Measurements from ENCODE around the gene GPATCH8. TPM values are rescaled to one million over a fixed set of nuclear protein-coding genes. Genes with fewer than 3 reads are reported as not detected.
"Not testable (repeated sequence)": the region's sequence is repeated elsewhere in the genome, so short reads cannot be mapped to it uniquely, and the experiment has no call there.

The GPATCH8 gene
- total RNA-seq, 1 experiment from 2014 or later, result 23.2 TPM

DNA sequence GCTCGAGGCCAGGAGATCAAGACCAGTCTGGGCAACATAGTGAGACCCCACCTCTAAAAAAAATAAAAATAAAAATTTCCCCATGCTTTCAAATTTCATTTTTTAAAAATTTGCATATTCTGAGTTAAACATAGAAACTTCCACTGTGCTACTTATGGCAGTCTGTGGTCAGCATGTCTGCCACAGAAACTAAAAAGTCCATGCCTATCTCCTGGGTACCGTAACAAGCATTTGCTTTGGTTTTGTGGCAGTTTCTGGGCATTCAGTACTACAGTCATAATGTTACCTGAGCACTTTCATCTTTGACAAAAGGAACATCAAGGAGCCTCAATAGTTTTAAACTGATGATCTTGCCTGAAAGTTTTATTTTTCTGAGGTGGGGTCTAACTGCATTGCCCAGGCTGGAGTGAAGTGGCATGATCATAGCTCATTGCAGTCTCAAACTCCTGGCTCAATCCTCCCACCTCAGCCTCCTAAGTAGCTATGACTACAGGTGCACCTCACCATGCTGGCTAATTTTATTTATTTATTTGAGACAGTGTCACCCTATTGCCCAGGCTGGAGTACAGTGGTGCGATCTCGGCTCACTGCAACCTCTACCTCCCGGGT, 100.5 kb downstream of the GPATCH8 start:
- no peak overlapping the region for H3K4me3 ChIP-seq (ENCODE audit: low read length)
- H2AFZ ChIP-seq (ENCODE audit: low read length), result no peak overlapping the region
- H4K20me1 ChIP-seq (ENCODE audit: insufficient read depth, low read depth, low read length), result no peaks in the 10 kb centered on the region
- no peaks in the 10 kb centered on the region for H3K9me2 ChIP-seq (replicated peaks; ENCODE audit: insufficient read depth, low read length)
- no peaks in the 10 kb centered on the region for H3K27me3 ChIP-seq (ENCODE audit: low read length)
- no peak overlapping the region for H3K9ac ChIP-seq (ENCODE audit: low read length)
- no peaks in the 10 kb centered on the region for H3K9me3 ChIP-seq (ENCODE audit: low read length)
- peaks cover 4% of the 10 kb centered on the region for H3K4me1 ChIP-seq (ENCODE audit: low read length)
- no peak overlapping the region for H3K4me2 ChIP-seq (ENCODE audit: low read depth, low read length, poor library complexity, severe bottlenecking)
- H3K36me3 ChIP-seq (ENCODE audit: insufficient read depth, low read length), result peaks cover 19% of the 10 kb centered on the region; the same call in 1 of the 2 replicates
- DNase-seq, result no peak
- H3K27ac ChIP-seq (ENCODE audit: low read length), result no peak overlapping the region
- no peaks in the 10 kb centered on the region for H3K79me2 ChIP-seq (ENCODE audit: low read length)

DNA sequence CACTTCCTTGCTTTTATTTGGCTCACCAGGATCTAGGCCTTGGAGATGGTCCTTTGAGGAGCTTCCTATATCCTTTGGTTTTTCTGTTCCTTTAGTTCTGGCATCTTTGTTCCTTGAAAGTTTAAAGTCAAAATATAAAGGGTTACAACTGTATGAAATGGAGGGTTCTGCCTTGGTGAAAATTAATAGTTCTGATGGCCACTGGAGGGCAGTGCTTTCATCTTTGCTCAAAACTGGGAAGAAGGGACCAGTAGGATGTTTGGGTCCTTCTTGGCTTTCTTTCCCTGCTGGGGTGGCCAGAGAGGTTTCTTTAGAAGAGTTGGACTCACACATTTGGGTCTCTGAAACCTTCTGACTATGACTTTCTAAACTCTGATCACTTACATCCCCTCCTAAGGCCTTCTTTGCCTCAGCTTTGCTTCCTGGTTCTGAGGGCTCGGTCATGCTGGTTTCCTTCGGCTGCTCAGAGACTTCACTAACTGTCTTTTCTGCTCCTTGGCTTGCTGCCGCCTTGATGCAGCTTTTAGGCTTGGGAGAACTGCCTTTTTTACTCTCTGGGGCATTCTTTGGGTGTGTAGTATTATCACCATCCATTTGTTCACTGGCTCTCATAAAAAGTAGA, 102.9 kb downstream of the GPATCH8 start:
- no peak overlapping the region for H3K27ac ChIP-seq (ENCODE audit: low read length)
- H3K4me2 ChIP-seq (ENCODE audit: low read depth, low read length, poor library complexity, severe bottlenecking), result no peak overlapping the region
- no peaks in the 10 kb centered on the region for H4K20me1 ChIP-seq (ENCODE audit: insufficient read depth, low read depth, low read length)
- peaks cover 4% of the 10 kb centered on the region for H3K4me1 ChIP-seq (ENCODE audit: low read length)
- H3K27me3 ChIP-seq (ENCODE audit: low read length), result no peaks in the 10 kb centered on the region
- peaks cover 16% of the 10 kb centered on the region; the same call in 1 of the 2 replicates for H3K36me3 ChIP-seq (ENCODE audit: insufficient read depth, low read length)
- H3K4me3 ChIP-seq (ENCODE audit: low read length), result no peak overlapping the region
- no peak overlapping the region for H3K9ac ChIP-seq (ENCODE audit: low read length)
- peak; percentile 66 for DNase-seq
- no peak overlapping the region for H2AFZ ChIP-seq (ENCODE audit: low read length)
- no peaks in the 10 kb centered on the region for H3K9me2 ChIP-seq (replicated peaks; ENCODE audit: insufficient read depth, low read length)
- no peaks in the 10 kb centered on the region for H3K9me3 ChIP-seq (ENCODE audit: low read length)
- H3K79me2 ChIP-seq (ENCODE audit: low read length), result no peaks in the 10 kb centered on the region

DNA sequence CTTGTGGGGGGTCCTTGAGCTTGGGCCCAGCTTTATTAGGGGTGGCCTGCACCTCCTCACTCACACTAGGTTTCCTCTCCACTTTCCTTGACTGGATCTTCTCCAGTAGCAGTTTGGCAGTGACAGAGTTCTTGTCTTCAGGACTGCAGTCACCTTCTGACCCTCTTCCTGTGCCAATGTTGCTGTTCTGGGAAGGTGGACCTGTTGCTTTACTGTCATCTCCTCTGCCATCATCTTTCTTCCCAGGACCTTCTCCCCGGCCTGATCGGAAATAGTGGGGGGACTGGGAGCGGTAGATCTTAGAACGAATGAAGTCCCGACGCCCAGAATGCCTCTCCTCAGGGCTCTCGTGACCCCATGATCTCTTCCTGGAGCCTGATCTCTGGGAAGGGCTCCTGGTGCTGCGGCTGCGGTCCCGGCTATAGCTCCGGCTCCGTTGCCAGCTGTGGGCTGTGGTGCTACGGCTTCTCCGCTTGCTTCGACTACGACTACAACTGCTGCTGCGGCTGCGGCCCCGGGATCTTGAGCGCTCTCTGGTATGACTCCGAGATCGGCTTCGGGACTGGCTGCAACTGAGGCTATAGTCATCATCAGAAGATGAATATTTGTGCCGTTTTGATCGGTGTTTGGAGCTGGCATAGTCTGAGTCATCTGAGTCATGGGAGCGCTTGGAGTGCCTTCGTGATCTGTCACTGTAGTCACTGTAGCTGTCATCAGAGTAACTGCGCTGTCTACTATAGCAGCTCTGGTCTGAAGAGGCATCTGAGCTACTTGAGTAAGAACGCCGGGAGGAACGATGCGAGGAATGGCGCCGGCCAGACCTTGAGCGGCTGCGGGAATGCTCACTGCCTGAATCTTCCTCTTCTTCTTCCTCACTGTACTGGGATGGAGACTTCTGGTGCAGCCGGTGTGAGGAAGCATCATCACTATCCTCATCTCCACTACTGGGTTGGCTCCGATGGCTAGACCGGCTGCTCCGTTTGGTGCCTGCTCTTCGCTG, 104.2 kb downstream of the GPATCH8 start:
- peaks cover 16% of the 10 kb centered on the region; the same call in 1 of the 2 replicates for H3K36me3 ChIP-seq (ENCODE audit: insufficient read depth, low read length)
- DNase-seq, result no peak

DNA sequence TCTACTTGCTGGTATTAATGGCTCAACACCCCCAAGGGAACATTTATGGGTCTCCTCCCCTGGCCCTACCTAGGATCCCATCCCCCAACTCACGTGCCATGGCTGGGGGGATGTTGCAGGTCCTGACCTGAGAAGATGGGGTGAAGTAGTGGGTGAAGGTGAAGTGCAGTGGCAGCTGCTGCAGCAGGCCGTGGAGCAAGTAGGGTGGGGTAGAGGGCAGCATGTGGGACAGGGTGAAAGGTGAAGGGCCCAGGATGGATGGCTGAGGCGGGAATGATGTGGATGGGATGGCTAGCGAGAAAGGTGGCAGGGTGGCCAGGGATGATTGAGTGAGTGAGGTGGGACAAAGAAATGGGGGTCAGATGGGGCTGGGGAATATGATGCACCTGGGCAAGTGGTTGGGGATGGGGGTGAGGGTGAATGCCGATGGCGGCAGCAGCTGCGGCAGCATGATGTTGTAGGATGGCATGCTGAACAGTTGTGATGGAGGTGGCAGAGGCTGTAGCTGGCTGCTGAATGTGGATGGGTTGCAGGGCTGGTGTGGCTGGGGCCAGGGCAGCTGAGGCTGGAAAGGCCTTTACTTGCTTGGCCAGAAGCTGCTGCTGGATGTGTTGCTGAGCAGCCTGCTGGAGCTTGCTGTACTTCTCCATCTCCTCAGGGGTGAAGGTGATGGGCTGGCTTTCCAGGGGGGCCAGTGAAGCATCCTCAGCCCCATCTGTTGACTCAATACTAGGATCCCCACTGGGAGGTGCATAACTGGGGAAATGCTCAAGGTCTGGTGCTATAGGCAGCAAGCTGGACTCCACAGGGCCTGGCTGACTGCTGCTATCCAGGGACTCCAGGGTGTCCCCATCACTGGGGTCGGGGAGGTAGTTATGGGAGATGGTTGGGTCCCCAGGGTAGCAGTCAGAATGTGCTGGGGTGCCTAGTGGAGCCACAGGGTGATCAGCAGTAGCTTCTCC, 105.4 kb downstream of the GPATCH8 start:
- H3K9me2 ChIP-seq (replicated peaks; ENCODE audit: insufficient read depth, low read length), result no peaks in the 10 kb centered on the region
- no peaks in the 10 kb centered on the region for H3K79me2 ChIP-seq (ENCODE audit: low read length)
- H3K4me1 ChIP-seq (ENCODE audit: low read length), result peaks cover 3% of the 10 kb centered on the region
- H3K9me3 ChIP-seq (ENCODE audit: low read length), result no peaks in the 10 kb centered on the region
- H3K4me2 ChIP-seq (ENCODE audit: low read depth, low read length, poor library complexity, severe bottlenecking), result no peak overlapping the region
- H3K9ac ChIP-seq (ENCODE audit: low read length), result no peak overlapping the region
- H3K36me3 ChIP-seq (ENCODE audit: insufficient read depth, low read length), result peaks cover 15% of the 10 kb centered on the region; the same call in 1 of the 2 replicates
- H3K27ac ChIP-seq (ENCODE audit: low read length), result no peak overlapping the region
- no peak overlapping the region for H2AFZ ChIP-seq (ENCODE audit: low read length)
- DNase-seq, result no peak
- H4K20me1 ChIP-seq (ENCODE audit: insufficient read depth, low read depth, low read length), result no peaks in the 10 kb centered on the region
- no peak overlapping the region for H3K4me3 ChIP-seq (ENCODE audit: low read length)
- H3K27me3 ChIP-seq (ENCODE audit: low read length), result no peaks in the 10 kb centered on the region

More for the DNA sequence above, 104.2 kb downstream of the GPATCH8 start:
- H3K27ac ChIP-seq (ENCODE audit: low read length), result no peak overlapping the region
- H3K4me1 ChIP-seq (ENCODE audit: low read length), result peaks cover 4% of the 10 kb centered on the region
- H4K20me1 ChIP-seq (ENCODE audit: insufficient read depth, low read depth, low read length), result no peaks in the 10 kb centered on the region
- no peak overlapping the region for H3K9ac ChIP-seq (ENCODE audit: low read length)
- no peaks in the 10 kb centered on the region for H3K9me3 ChIP-seq (ENCODE audit: low read length)
- no peaks in the 10 kb centered on the region for H3K79me2 ChIP-seq (ENCODE audit: low read length)
- H3K27me3 ChIP-seq (ENCODE audit: low read length), result no peaks in the 10 kb centered on the region
- H3K4me2 ChIP-seq (ENCODE audit: low read depth, low read length, poor library complexity, severe bottlenecking), result no peak overlapping the region
- H2AFZ ChIP-seq (ENCODE audit: low read length), result no peak overlapping the region
- H3K4me3 ChIP-seq (ENCODE audit: low read length), result no peak overlapping the region
- H3K9me2 ChIP-seq (replicated peaks; ENCODE audit: insufficient read depth, low read length), result no peaks in the 10 kb centered on the region

DNA sequence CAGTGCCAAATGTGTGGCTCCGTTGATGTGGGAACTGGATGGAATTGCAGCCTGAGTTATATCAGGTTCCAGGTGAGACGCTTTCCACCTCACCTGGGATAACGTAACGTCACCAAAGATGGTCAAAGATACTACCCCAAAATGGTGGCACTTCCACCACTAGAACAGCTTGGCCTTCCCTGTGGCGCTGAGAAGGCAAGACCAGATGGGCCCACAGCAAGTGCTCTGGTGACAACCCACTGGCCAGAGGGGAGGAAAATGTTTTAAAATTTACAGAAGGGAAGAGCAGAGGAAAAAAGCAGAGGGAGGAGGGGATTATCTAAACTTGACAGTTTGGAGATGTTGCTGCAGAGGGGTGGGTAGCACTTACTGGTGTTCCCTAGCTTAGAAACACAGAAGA, 106.3 kb downstream of the GPATCH8 start:
- no peaks in the 10 kb centered on the region for H3K9me3 ChIP-seq (ENCODE audit: low read length)
- H3K9me2 ChIP-seq (replicated peaks; ENCODE audit: insufficient read depth, low read length), result no peaks in the 10 kb centered on the region
- no peaks in the 10 kb centered on the region for H4K20me1 ChIP-seq (ENCODE audit: insufficient read depth, low read depth, low read length)
- H2AFZ ChIP-seq (ENCODE audit: low read length), result no peak overlapping the region
- no peaks in the 10 kb centered on the region for H3K27me3 ChIP-seq (ENCODE audit: low read length)
- H3K27ac ChIP-seq (ENCODE audit: low read length), result no peak overlapping the region
- H3K9ac ChIP-seq (ENCODE audit: low read length), result no peak overlapping the region
- H3K4me3 ChIP-seq (ENCODE audit: low read length), result no peak overlapping the region
- no peak for DNase-seq
- no peaks in the 10 kb centered on the region for H3K4me1 ChIP-seq (ENCODE audit: low read length)
- H3K36me3 ChIP-seq (ENCODE audit: insufficient read depth, low read length), result peaks cover 12% of the 10 kb centered on the region; the same call in 1 of the 2 replicates
- no peaks in the 10 kb centered on the region for H3K79me2 ChIP-seq (ENCODE audit: low read length)
- H3K4me2 ChIP-seq (ENCODE audit: low read depth, low read length, poor library complexity, severe bottlenecking), result no peak overlapping the region

DNA sequence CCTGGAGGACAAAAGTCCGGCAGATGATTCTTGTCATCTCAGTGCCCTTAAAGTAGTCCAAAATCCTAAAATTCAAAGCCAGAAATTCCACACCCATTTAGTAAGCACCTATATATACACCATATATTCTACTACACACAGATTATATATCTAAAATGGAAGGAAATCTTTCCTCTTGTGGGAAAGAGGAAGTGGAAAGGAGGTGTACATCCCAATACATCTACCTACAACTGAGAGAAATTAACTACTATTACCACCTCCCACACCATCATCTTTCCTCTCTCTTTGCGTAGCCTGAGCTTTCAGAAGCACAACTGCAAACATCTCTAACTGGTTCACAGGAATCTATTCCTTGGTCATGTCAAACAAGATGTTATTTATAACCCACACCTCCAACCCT, 108.4 kb downstream of the GPATCH8 start:
- no peaks in the 10 kb centered on the region for H3K9me3 ChIP-seq (ENCODE audit: low read length)
- no peak overlapping the region for H3K4me2 ChIP-seq (ENCODE audit: low read depth, low read length, poor library complexity, severe bottlenecking)
- H3K9me2 ChIP-seq (replicated peaks; ENCODE audit: insufficient read depth, low read length), result no peaks in the 10 kb centered on the region
- no peak for DNase-seq
- no peak overlapping the region for H2AFZ ChIP-seq (ENCODE audit: low read length)
- H3K27ac ChIP-seq (ENCODE audit: low read length), result no peak overlapping the region
- H3K36me3 ChIP-seq (ENCODE audit: insufficient read depth, low read length), result peaks cover 9% of the 10 kb centered on the region; the same call in 1 of the 2 replicates
- H3K79me2 ChIP-seq (ENCODE audit: low read length), result no peaks in the 10 kb centered on the region
- H3K27me3 ChIP-seq (ENCODE audit: low read length), result no peaks in the 10 kb centered on the region
- H3K9ac ChIP-seq (ENCODE audit: low read length), result no peak overlapping the region
- H3K4me1 ChIP-seq (ENCODE audit: low read length), result no peaks in the 10 kb centered on the region
- H4K20me1 ChIP-seq (ENCODE audit: insufficient read depth, low read depth, low read length), result no peaks in the 10 kb centered on the region
- no peak overlapping the region for H3K4me3 ChIP-seq (ENCODE audit: low read length)

DNA sequence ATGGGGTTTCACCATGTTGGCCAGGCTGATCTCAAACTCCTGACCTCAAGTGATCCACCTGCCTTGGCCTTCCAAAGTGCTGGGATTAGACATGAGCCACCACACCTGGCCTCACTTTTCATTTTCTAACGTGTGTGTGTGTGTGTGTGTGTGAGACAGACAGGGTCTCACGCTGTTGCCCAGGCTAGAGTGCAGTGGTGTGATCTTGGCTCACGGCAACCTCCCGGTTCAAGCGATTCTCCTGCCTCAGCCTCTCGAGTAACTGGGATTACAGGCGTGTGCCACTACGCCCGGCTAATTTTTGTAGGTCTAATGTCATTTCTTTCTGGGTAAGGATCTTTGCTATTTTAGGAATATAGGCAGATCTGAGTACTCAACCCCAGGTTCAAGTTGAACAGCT, 109.1 kb downstream of the GPATCH8 start:
- H3K36me3 ChIP-seq (ENCODE audit: insufficient read depth, low read length); H3K9me3 ChIP-seq (ENCODE audit: low read length); H2AFZ ChIP-seq (ENCODE audit: low read length); H3K4me3 ChIP-seq (ENCODE audit: low read length); H3K9ac ChIP-seq (ENCODE audit: low read length); H3K27ac ChIP-seq (ENCODE audit: low read length); H3K4me1 ChIP-seq (ENCODE audit: low read length); H3K79me2 ChIP-seq (ENCODE audit: low read length); H3K9me2 ChIP-seq (replicated peaks; ENCODE audit: insufficient read depth, low read length); DNase-seq; H3K4me2 ChIP-seq (ENCODE audit: low read depth, low read length, poor library complexity, severe bottlenecking); H3K27me3 ChIP-seq (ENCODE audit: low read length); H4K20me1 ChIP-seq (ENCODE audit: insufficient read depth, low read depth, low read length): not testable (repeated sequence)
